ENCODE measurements around the gene DMD. TPM values are rescaled to one million over a fixed set of nuclear protein-coding genes. Genes with fewer than 3 reads are reported as not detected.

Gene DMD
- total and polyA plus RNA-seq, 12 donors, result 28.5 to 228 (median 168) TPM

GRCh38 chrX:31572360-31572759 is 1639.0 kb downstream of the DMD start:
- no peak overlapping the region for H3K27ac ChIP-seq
- DNase-seq (no peak), ATAC-seq (no peak)
- WGBS, 2 donors, result 27 to 45% methylated on average over 1 of the region's 1 CpG
- intact Hi-C loops (cut with DNase I), result no loop called here
- no peak for TF ChIP-seq CTCF (IDR thresholded peaks at IDR 0.05)
- no peaks in the 10 kb centered on the region for H3K36me3 ChIP-seq
- H3K9me3 ChIP-seq, result no peaks in the 10 kb centered on the region
- peaks cover 0 to 15% (median 0%) of the 10 kb centered on the region in 7 donors for H3K27me3 ChIP-seq
- no peak overlapping the region for H3K4me3 ChIP-seq
- H3K4me1 ChIP-seq, result no peaks in the 10 kb centered on the region

GRCh38 chrX:31570658-31571057 is 1640.7 kb downstream of the DMD start:
- H3K27me3 ChIP-seq, result peaks cover 0 to 15% (median 0%) of the 10 kb centered on the region in 7 donors
- no peak for ATAC-seq
- 85 to 88% methylated on average over 2 of the region's 2 CpGs for WGBS, 2 donors
- H3K36me3 ChIP-seq, result no peaks in the 10 kb centered on the region
- H3K4me3 ChIP-seq, result no peak overlapping the region
- no peak for TF ChIP-seq CTCF (IDR thresholded peaks at IDR 0.05)
- no peak overlapping the region for H3K27ac ChIP-seq
- no peaks in the 10 kb centered on the region for H3K4me1 ChIP-seq
- intact Hi-C loops (cut with DNase I), result no loop called here
- H3K9me3 ChIP-seq, result no peaks in the 10 kb centered on the region
- no peak for DNase-seq

GRCh38 chrX:31563792-31564191 is 1647.6 kb downstream of the DMD start:
- ATAC-seq (no peak), DNase-seq (no peak)
- Histone ChIP-seq H3K4me3 (no peak overlapping the region), H3K36me3 (no peaks in the 10 kb centered on the region), H3K27me3 (no peaks in the 10 kb centered on the region), H3K9me3 (no peaks in the 10 kb centered on the region), H3K27ac (no peak overlapping the region), H3K4me1 (peaks cover 0 to 4% (median 0%) of the 10 kb centered on the region in 9 donors)
- intact Hi-C loops (cut with DNase I), result no loop called here
- WGBS, 2 donors, result 47 to 54% methylated on average over 3 of the region's 3 CpGs
- no peak for TF ChIP-seq CTCF (IDR thresholded peaks at IDR 0.05)

GRCh38 chrX:31555506-31555905 is 1655.8 kb downstream of the DMD start:
- no peak for TF ChIP-seq CTCF (IDR thresholded peaks at IDR 0.05)
- H3K4me1 ChIP-seq, result no peaks in the 10 kb centered on the region
- no peaks in the 10 kb centered on the region for H3K9me3 ChIP-seq
- no peak overlapping the region for H3K4me3 ChIP-seq
- ATAC-seq (peak; percentile 61 to 95 (median 74)), DNase-seq (peak in 1 of 2 donors; percentile 13)
- no peaks in the 10 kb centered on the region for H3K36me3 ChIP-seq
- 54 to 73% methylated on average over 3 of the region's 3 CpGs for WGBS, 2 donors
- no peaks in the 10 kb centered on the region for H3K27me3 ChIP-seq
- intact Hi-C loops (cut with DNase I), result no loop called here
- H3K27ac ChIP-seq, result peak overlapping the region in 3 of 10 donors; percentile 44 to 63 (median 59)
